Measurements from ENCODE around the gene FURIN. TPM values are rescaled to one million over a fixed set of nuclear protein-coding genes. Genes with fewer than 3 reads are reported as not detected.

FURIN gene
- total and polyA plus RNA-seq, 9 of the 15 experiments (the other 6 are each of a cell fraction or from before 2014, with no cell fraction given): 0.92 to 99.9 (median 34.8) TPM

- TF ChIP-seq BACH1 (tag; IDR thresholded peaks at IDR 0.05) (no peak), ZBTB40 (IDR thresholded peaks at IDR 0.05) (no peak), ZBTB40 (CRISPR knock-in tag; IDR thresholded peaks at IDR 0.05) (no peak), UBTF (IDR thresholded peaks at IDR 0.05; ENCODE audit: borderline replicate concordance in 1 of 2, low read depth in 2 of 2, low read length in 2 of 2) (no peak), L3MBTL2 (IDR thresholded peaks at IDR 0.05) (no peak), RREB1 (CRISPR knock-in tag; IDR thresholded peaks at IDR 0.05) (no peak), TSC22D4 (tag; IDR thresholded peaks at IDR 0.05) (no peak), DIDO1 (tag; IDR thresholded peaks at IDR 0.05; ENCODE audit: low read depth) (no peak), ZNF232 (CRISPR knock-in tag; IDR thresholded peaks at IDR 0.05) (no peak)
These were observed 32.0 kb upstream of the FURIN start (continued) for GRCh38 chr15:90836296-90836871.

Data from K562 (cell line).